HepG2 (cell line): ENCODE data around the gene C2. TPM values are rescaled to one million over a fixed set of nuclear protein-coding genes. Genes with fewer than 3 reads are reported as not detected.

Experiments used
- AGO2 ChIP-seq: fragments of 200-400 bp; formaldehyde crosslinking; optimal IDR thresholded peaks from 2 replicates; pipeline ENCODE3; 2017; ENCODE audit warnings: mild to moderate bottlenecking, low read depth, low read length, moderate library complexity
- ARNT ChIP-seq: fragments of 450-650 bp; IDR thresholded peaks from 2 replicates; pipeline ENCODE4 v1.6.1; 2017
- ASH2L ChIP-seq: fragments of 300-600, 200-600 bp; sonication (generic); IDR thresholded peaks from 2 replicates; pipeline ENCODE4 v1.7.0; 2017; ENCODE audit warnings: low read depth, mild to moderate bottlenecking, moderate library complexity, mixed read lengths, low read length; ENCODE audit not compliant: insufficient read length
- HDAC1 ChIP-seq: sonication (generic); formaldehyde crosslinking; IDR thresholded peaks from 2 replicates; pipeline ENCODE4 v1.5.1; 2020; ENCODE audit warnings: mild to moderate bottlenecking, missing genetic modification reagents
- HMGA1 ChIP-seq: sonication (generic); formaldehyde crosslinking; conservative IDR thresholded peaks from 2 replicates; pipeline ENCODE4 v1.4.0; 2020; ENCODE audit warnings: missing genetic modification reagents
- MAFF ChIP-seq: IDR thresholded peaks from 2 replicates; pipeline ENCODE4 v1.6.1; 2011; ENCODE audit warnings: low read depth, low read length, improper control_type of control experiment
- PLRG1 ChIP-seq: fragments of 450-650 bp; conservative IDR thresholded peaks from 2 replicates; pipeline ENCODE4 v1.6.1; 2016
- POGZ ChIP-seq: sonication (generic); formaldehyde crosslinking; IDR thresholded peaks from 2 replicates; pipeline ENCODE4 v1.4.0; 2020; ENCODE audit warnings: mild to moderate bottlenecking, missing genetic modification reagents
- RFX1 ChIP-seq: fragments of 450-650 bp; IDR thresholded peaks from 2 replicates; pipeline ENCODE4 v1.6.1; 2017
- SMYD3 ChIP-seq: sonication (generic); formaldehyde crosslinking; IDR thresholded peaks from 2 replicates; pipeline ENCODE4 v1.8.1; 2023; ENCODE audit warnings: mild to moderate bottlenecking, missing genetic modification reagents
- SUZ12 ChIP-seq: fragments of 150-350 bp; IDR thresholded peaks from 2 replicates; pipeline ENCODE4 v1.6.1; 2014; ENCODE audit warnings: low read depth, low read length
- XRCC5 ChIP-seq: fragments of 200-400 bp; formaldehyde crosslinking; optimal IDR thresholded peaks from 2 replicates; pipeline ENCODE3; 2017; ENCODE audit warnings: mild to moderate bottlenecking, low read length
- ZFP41 ChIP-seq: sonication (generic); formaldehyde crosslinking; IDR thresholded peaks from 2 replicates; pipeline ENCODE4 v1.4.0; 2020; ENCODE audit warnings: mild to moderate bottlenecking, missing genetic modification reagents, borderline replicate concordance
- ZMYM2 ChIP-seq: sonication (generic); formaldehyde crosslinking; IDR thresholded peaks from 2 replicates; pipeline ENCODE4 v1.8.0; 2022; ENCODE audit warnings: mild to moderate bottlenecking, missing genetic modification reagents
- ZMYM3 ChIP-seq: sonication (generic); formaldehyde crosslinking; IDR thresholded peaks from 2 replicates; pipeline ENCODE4 v1.5.1; 2020; ENCODE audit warnings: mild to moderate bottlenecking, missing genetic modification reagents
- ZNF136 ChIP-seq: sonication (generic); formaldehyde crosslinking; IDR thresholded peaks from 2 replicates; pipeline ENCODE4 v1.8.1; 2022; ENCODE audit warnings: low read depth, mild to moderate bottlenecking, moderate library complexity, missing genetic modification reagents
- ZNF205 ChIP-seq: IDR thresholded peaks from 2 replicates; pipeline ENCODE4 v1.6.1; 2018; ENCODE audit warnings: missing biosample characterization, missing genetic modification reagents
- ZNF263 ChIP-seq: sonication (generic); formaldehyde crosslinking; IDR thresholded peaks from 2 replicates; pipeline ENCODE4 v1.4.0; 2020; ENCODE audit warnings: missing genetic modification reagents
- ZNF329 ChIP-seq: sonication (generic); formaldehyde crosslinking; IDR thresholded peaks from 2 replicates; pipeline ENCODE4 v1.9.0; 2021; ENCODE audit warnings: low read depth, mild to moderate bottlenecking, missing genetic modification reagents
- ZNF33B ChIP-seq: sonication (generic); formaldehyde crosslinking; IDR thresholded peaks from 2 replicates; pipeline ENCODE4 v1.5.1; 2020; ENCODE audit warnings: mild to moderate bottlenecking, missing genetic modification reagents
- ZNF569 ChIP-seq: sonication (generic); formaldehyde crosslinking; IDR thresholded peaks from 2 replicates; pipeline ENCODE4 v1.5.0; 2020; ENCODE audit warnings: mild to moderate bottlenecking, missing genetic modification reagents, moderate library complexity, borderline replicate concordance
- ZNF782 ChIP-seq: sonication (generic); formaldehyde crosslinking; IDR thresholded peaks from 2 replicates; pipeline ENCODE4 v1.4.0; 2020; ENCODE audit warnings: missing genetic modification reagents, mild to moderate bottlenecking, borderline replicate concordance
- ZNF883 ChIP-seq: sonication (generic); formaldehyde crosslinking; IDR thresholded peaks from 2 replicates; pipeline ENCODE4 v1.5.1; 2020; ENCODE audit warnings: mild to moderate bottlenecking, missing genetic modification reagents; ENCODE audit errors: not compliant biosample characterization
- polyA plus RNA-seq, 8 experiments: library from polyadenylated mRNA; depleted of rRNA in 3 of 8; stranded (reverse) in 7 of 8; unstranded in 1 of 8; fragments of >200 nt; fragmentation: Illumina TruSeq in 4 of 8; extraction: Trizol in 4 of 8; gene quantifications; 2 replicates each; pipeline versions ENCODE4 v1.2.1 to v1.2.3, GENCODE V29; 2011 to 2016; ENCODE audit warnings: low read depth in 4 of 8, missing spikeins in 1 of 8, mixed read lengths in 1 of 8; ENCODE audit not compliant: insufficient read depth in 1 of 8
- total RNA-seq, 5 experiments: library from RNA; depleted of rRNA; stranded (reverse); fragments of >200 nt; fragmentation: Illumina TruSeq; extraction: Trizol; gene quantifications; 2 replicates each; pipeline ENCODE4 v1.2.3, GENCODE V29; 2016; ENCODE audit warnings: low read depth in 1 of 5
- TF ChIP-seq, protein P1 (sequence below): sonication (generic); formaldehyde crosslinking; IDR thresholded peaks from 2 replicates; pipeline ENCODE4 v1.8.0; 2022; ENCODE audit warnings: low read depth, missing genetic modification reagents
- TF ChIP-seq, protein P2 (sequence below): sonication (generic); formaldehyde crosslinking; IDR thresholded peaks from 2 replicates; pipeline ENCODE4 v1.5.0; 2020; ENCODE audit warnings: missing genetic modification reagents, mild to moderate bottlenecking, borderline replicate concordance
- TF ChIP-seq, protein P3 (sequence below): IDR thresholded peaks from 2 replicates; pipeline ENCODE4 v1.6.1; 2016; ENCODE audit warnings: control low read depth
- TF ChIP-seq, protein P4 (sequence below): sonication (generic); formaldehyde crosslinking; IDR thresholded peaks from 2 replicates; pipeline ENCODE4 v1.5.0; 2020; ENCODE audit warnings: missing genetic modification reagents, mild to moderate bottlenecking, borderline replicate concordance

The C2 gene
- total and polyA plus RNA-seq, 2 of the 13 experiments (the other 11 are each of a cell fraction or from before 2014, with no cell fraction given): 165 to 307 TPM

DNA sequence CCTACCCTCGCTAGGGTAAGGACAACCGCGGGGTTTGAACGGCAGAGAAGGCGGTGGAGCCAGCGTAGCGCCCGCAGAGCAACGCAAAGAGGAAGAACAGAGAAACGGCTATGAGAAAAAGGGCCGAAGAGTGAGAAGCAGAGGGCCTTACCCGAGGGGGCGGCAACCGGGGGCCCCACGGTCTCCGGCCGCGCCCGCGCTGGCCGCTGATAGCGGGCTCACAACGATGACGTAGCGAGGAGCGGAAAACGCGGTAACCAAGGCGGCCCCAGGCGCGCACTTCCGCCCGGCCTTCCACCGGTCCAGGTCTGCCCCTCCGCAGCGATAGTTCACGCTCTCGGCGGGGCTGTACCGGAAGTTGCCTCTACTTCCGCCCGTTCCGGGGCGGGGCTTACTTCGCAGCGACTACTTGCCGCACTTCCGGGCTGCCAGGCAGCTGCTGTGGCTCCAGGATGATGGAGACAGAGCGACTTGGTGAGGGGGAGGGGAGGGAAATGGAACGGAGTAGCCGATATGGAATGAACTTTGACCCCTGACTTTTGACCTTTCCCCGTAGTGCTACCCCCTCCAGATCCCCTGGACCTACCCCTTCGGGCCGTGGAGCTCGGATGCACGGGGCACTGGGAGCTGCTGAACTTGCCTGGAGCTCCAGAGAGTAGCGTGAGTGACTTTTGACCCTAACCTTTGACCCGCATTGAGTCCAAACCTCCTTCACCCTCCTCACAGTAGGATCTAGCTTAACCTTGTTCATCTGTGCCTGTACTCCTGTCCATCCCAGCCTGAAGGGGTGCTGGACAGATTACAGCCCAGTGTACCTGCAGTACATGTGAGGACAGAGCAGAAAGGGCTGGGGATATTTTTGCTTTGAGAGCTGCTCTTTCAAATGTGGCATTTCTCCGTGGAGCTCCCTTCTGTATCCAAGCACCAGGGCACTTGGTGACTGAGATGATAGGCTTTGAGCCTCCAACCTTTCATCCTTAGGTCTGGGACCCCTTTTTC is 31.5 kb downstream of the C2 start, which contains the start of the genes NELFE and SKIC2 (continued):
- TF ChIP-seq, protein P1, sequence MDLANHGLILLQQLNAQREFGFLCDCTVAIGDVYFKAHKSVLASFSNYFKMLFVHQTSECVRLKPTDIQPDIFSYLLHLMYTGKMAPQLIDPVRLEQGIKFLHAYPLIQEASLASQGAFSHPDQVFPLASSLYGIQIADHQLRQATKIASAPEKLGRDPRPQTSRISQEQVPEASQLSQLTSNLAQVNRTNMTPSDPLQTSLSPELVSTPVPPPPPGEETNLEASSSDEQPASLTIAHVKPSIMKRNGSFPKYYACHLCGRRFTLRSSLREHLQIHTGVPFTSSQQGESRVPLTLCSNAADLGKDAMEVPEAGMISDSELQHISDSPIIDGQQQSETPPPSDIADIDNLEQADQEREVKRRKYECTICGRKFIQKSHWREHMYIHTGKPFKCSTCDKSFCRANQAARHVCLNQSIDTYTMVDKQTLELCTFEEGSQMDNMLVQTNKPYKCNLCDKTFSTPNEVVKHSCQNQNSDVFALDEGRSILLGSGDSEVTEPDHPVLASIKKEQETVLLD: peak; percentile 90
- peak; percentile 87 for TF ChIP-seq AGO2
- TF ChIP-seq, protein P2, sequence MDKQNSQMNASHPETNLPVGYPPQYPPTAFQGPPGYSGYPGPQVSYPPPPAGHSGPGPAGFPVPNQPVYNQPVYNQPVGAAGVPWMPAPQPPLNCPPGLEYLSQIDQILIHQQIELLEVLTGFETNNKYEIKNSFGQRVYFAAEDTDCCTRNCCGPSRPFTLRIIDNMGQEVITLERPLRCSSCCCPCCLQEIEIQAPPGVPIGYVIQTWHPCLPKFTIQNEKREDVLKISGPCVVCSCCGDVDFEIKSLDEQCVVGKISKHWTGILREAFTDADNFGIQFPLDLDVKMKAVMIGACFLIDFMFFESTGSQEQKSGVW (CRISPR knock-in tag): no peak; the same call in 1 of the 2 replicates
- TF ChIP-seq ZNF33B (CRISPR knock-in tag): no peak; the same call in 1 of the 2 replicates
- no peak for TF ChIP-seq SUZ12
- peak; percentile 99 for TF ChIP-seq HDAC1 (CRISPR knock-in tag)
- no peak for TF ChIP-seq ZNF569 (CRISPR knock-in tag)
- TF ChIP-seq, protein P3, sequence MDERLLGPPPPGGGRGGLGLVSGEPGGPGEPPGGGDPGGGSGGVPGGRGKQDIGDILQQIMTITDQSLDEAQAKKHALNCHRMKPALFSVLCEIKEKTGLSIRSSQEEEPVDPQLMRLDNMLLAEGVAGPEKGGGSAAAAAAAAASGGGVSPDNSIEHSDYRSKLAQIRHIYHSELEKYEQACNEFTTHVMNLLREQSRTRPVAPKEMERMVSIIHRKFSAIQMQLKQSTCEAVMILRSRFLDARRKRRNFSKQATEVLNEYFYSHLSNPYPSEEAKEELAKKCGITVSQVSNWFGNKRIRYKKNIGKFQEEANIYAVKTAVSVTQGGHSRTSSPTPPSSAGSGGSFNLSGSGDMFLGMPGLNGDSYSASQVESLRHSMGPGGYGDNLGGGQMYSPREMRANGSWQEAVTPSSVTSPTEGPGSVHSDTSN (CRISPR knock-in tag): 0 out of 2 replicates have a peak, but pooled peaks have one; percentile 8
- TF ChIP-seq POGZ: peak; percentile 95
- peak; percentile 27; the same call in 1 of the 2 replicates for TF ChIP-seq ZNF263 (CRISPR knock-in tag)
- TF ChIP-seq ARNT: no peak
- TF ChIP-seq, protein P4, sequence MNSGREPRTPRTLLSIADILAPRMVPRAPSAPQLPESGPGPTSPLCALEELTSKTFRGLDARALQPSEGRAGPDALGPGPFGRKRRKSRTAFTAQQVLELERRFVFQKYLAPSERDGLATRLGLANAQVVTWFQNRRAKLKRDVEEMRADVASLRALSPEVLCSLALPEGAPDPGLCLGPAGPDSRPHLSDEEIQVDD (CRISPR knock-in tag): no peak
- no peak for TF ChIP-seq ZFP41 (CRISPR knock-in tag)
- peak; percentile 100 for TF ChIP-seq ZNF205 (CRISPR knock-in tag)
- TF ChIP-seq ZMYM3 (CRISPR knock-in tag): no peak
- 0 out of 2 replicates have a peak, but pooled peaks have one; percentile 66 for TF ChIP-seq ZNF136 (CRISPR knock-in tag)
- TF ChIP-seq ZMYM2 (CRISPR knock-in tag): 0 out of 2 replicates have a peak, but pooled peaks have one; percentile 51
- peak; percentile 89 for TF ChIP-seq XRCC5
- peak; percentile 83 for TF ChIP-seq ASH2L
- peak; percentile 54 for TF ChIP-seq ZNF883 (CRISPR knock-in tag)
- TF ChIP-seq HMGA1 (CRISPR knock-in tag): no peak
- 0 out of 2 replicates have a peak, but pooled peaks have one; percentile 62 for TF ChIP-seq SMYD3 (CRISPR knock-in tag)
- peak; percentile 73; the same call in 1 of the 2 replicates for TF ChIP-seq RFX1
- TF ChIP-seq MAFF: no peak
- TF ChIP-seq PLRG1: no peak
- no peak for TF ChIP-seq ZNF782 (CRISPR knock-in tag)
- peak; percentile 68; the same call in 1 of the 2 replicates for TF ChIP-seq ZNF329
